RCC 7860 (cell line): ENCODE results near the gene MRNIP.
"Not testable (repeated sequence)": the region's sequence is repeated elsewhere in the genome, so short reads cannot be mapped to it uniquely, and the experiment has no call there.

Experiments used
- DNase-seq: peaks from one replicate; pipeline ENCODE4 v3.0.0-alpha.2; 2015; ENCODE audit warnings: low spot score
- FAIRE-seq: peaks from 2 replicates; lab custom pipeline; 2012; peaks lifted over from hg19 to GRCh38; lab: Jason Lieb, UNC

MRNIP gene

DNA sequence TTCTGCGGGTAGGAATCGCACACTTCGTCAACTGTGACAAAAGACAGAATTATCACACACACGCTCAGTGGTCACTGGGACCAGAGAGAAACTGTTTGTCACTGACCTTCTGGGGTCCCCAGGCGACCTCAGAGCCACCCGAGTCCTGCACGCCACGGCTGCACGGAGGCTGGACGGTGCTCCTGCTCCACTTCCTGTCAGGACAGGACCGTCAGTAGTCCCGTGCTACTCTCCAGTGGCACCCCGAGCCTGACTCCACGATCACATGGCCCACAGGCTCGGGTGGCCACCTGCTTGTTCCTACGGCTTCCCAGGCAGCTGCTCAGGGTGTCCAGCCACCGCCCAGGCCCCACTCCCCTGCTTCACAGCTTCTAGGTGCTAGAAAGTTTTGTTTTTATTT lies 17.9 kb downstream of the MRNIP start:
- DNase-seq: no peak

DNA sequence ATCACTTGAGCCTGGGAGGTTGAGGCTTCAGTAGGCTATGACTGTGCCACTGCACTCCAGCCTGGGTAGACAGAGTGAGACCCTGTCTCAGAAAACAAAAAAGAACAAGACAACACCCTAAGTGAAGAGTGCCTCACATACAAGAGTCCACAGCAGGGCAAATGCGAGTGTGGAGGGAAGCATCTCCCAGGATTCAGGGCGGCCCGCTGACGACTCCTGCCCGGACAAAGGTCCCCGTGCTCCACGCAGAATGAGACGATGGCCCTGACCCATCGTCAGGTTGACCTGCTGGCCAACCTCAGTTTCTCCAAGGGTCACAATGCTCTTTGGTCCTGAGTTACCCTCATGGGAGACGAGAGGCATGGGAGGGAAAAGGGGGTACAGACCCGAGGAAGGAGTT lies 18.3 kb downstream of the MRNIP start:
- FAIRE-seq (no peak), DNase-seq (no peak)

More for the DNA sequence above, 17.9 kb downstream of the MRNIP start:
- FAIRE-seq: no peak

GRCh38 chr5:179839328-179840256 lies 19.0 kb downstream of the MRNIP start:
- DNase-seq: no peak
- no peak for FAIRE-seq

GRCh38 chr5:179837076-179838011 lies 21.3 kb downstream of the MRNIP start:
- DNase-seq: no peak
- FAIRE-seq: no peak

DNA sequence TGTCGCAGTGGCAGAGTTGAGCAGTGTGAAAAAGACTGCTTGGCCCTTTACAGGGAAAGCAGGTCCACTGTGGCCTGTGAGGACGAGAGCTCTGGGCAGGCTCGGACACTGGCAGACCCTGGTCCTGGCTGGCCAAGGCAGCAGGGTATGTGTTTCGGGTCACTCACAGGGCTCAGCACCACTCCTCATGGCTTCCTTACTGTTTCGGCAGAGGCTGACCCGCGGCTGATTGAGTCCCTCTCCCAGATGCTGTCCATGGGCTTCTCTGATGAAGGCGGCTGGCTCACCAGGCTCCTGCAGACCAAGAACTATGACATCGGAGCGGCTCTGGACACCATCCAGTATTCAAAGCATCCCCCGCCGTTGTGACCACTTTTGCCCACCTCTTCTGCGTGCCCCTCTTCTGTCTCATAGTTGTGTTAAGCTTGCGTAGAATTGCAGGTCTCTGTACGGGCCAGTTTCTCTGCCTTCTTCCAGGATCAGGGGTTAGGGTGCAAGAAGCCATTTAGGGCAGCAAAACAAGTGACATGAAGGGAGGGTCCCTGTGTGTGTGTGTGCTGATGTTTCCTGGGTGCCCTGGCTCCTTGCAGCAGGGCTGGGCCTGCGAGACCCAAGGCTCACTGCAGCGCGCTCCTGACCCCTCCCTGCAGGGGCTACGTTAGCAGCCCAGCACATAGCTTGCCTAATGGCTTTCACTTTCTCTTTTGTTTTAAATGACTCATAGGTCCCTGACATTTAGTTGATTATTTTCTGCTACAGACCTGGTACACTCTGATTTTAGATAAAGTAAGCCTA lies 22.2 kb downstream of the MRNIP start:
- peak; percentile 54 for DNase-seq
- FAIRE-seq: no peak

- DNase-seq, FAIRE-seq: not testable (repeated sequence)
These were observed 23.7 kb downstream of the MRNIP start for GRCh38 chr5:179834871-179835270.

GRCh38 chr5:179834120-179834519 lies 24.5 kb downstream of the MRNIP start:
- no peak for DNase-seq
- no peak for FAIRE-seq

- DNase-seq: no peak
- FAIRE-seq: no peak
These were observed 24.9 kb downstream of the MRNIP start for GRCh38 chr5:179833709-179834070.

- DNase-seq (no peak), FAIRE-seq (no peak)
These were observed 25.4 kb downstream of the MRNIP start for GRCh38 chr5:179833056-179833708.

DNA sequence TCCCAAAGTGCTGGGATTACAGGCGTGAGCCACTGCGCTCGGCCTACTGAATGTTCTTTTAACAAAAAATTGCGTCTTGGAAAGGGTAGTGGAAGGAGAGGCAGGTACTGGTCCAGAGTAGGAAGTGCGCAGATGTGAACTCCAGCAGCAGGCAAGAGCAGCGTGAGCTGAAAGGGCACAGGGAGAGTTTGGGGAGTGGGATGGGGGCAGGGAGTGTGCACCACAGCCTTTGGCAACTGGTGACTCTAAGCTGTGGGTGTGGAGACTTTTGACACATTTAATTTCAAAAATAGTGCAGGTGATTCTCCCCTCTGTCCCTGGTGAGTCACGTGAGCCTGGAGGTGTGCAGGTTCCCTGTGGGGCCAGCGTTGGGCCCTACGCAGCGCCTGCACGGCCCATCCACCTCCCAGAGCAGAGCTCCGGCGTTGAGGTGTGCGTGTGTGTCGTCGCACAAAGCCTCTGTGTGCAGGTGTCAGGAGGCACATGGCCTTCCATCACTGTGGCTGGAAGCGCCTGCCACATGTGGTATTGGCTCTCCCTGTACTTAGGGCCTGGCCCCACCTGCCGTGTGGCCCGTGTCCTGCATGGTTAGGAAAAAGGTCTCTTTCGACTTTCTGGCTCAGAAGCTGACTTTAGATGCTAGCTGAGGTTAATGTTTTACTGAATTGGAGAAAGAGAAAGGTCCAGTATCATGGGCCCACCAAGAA lies 26.4 kb downstream of the MRNIP start:
- DNase-seq (no peak), FAIRE-seq (no peak)

DNA sequence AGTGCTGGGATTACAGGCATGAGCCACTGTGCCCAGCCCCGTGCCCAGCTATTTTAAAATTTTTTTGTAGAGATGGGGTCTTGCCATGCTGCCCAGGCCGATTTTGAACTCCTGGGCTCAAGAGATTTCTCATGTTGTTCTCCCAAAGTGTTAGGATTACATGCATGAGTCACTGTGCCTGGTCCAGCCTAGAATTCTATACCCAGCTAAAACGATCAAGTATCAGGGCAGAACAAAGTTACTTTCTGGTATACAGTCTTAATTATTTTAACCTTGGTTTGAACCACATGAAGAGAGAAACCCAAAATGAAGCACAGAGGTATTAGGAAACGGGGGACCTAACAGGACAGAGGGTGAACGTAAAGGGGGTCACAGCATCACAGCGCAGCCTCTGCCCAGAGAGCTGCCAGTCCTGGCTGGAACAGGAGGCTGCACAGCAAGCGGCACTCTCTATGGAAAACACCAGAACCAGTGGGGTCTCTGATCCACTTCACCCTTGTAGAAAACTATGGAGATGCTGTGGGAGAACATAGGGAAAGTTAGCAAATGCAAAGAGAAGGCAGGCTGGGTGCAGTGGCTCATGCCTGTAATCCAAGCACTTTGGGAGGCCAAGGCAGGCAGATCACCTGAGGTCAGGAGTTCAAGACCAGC lies 27.7 kb downstream of the MRNIP start:
- DNase-seq (no peak), FAIRE-seq (no peak)

- DNase-seq (no peak), FAIRE-seq (no peak)
These were observed 28.7 kb downstream of the MRNIP start for GRCh38 chr5:179829732-179830435.

GRCh38 chr5:179828756-179829421 lies 29.7 kb downstream of the MRNIP start:
- DNase-seq (no peak), FAIRE-seq (no peak)

DNA sequence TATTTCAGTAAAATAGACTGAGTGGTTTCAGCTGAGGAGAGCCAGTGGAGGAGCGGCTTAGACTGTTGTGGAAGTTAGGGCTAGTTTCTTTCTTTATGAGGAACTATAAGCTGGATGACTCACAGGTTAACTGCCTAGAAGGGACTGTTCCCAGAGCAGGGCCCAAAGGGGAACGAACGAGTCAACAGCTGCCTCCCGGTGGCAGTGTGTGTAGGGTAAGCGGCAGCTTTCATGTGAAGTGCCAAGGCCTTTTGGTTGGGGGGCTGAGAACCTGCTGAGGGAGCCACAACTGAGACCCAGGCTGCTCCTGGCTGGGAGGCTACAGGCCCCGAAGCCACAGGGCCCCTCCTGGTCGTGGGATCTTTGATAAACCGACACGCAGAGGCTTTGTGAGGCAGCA lies 30.9 kb downstream of the MRNIP start:
- FAIRE-seq: peak; percentile 17
- DNase-seq: peak; percentile 70

- DNase-seq: no peak
These were observed 32.9 kb downstream of the MRNIP start for GRCh38 chr5:179825655-179826182.

DNA sequence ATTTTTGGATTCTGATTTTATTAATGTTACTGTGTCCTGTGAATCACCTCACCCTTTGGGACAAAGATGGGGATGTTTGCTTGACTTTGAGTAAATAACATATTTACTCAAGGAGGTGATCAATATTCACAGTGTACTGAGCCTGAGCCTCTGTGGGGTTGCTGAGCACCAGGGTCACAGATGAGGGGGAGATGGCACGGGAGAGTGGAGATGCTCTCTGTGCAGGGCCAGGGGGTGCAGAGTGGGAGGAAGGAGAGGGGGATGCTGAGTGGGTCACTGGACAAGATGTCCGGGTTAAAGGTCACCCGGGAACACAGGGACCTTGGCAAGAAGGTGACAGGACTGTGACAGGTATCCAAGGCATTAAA lies 33.9 kb downstream of the MRNIP start:
- FAIRE-seq (no peak), DNase-seq (no peak)

More at GRCh38 chr5:179825655-179826182, 32.9 kb downstream of the MRNIP start:
- FAIRE-seq: no peak

GRCh38 chr5:179823937-179824744 lies 34.5 kb downstream of the MRNIP start:
- DNase-seq (no peak), FAIRE-seq (no peak)
